OCI-LY1 (cell line): Measurements from ENCODE around the gene PRRG1.

ENCODE experiments used
- EZH2 ChIP-seq: fragments of 200-600 bp; sonication (generic), shearing (Covaris generic); IDR thresholded peaks from 2 replicates; pipeline ENCODE4 v1.8.0; 2017; ENCODE audit warnings: borderline replicate concordance, mixed run types, mild to moderate bottlenecking, antibody characterized with exemption, low read length, moderate library complexity, mixed read lengths
- TF ChIP-seq, protein P1 (sequence below): fragments of 200-600 bp; sonication (generic), shearing (Covaris generic); IDR thresholded peaks from 2 replicates; pipeline ENCODE4 v1.5.1; 2017; ENCODE audit warnings: mild to moderate bottlenecking, antibody characterized with exemption, low read length, moderate library complexity, mixed read lengths

DNA sequence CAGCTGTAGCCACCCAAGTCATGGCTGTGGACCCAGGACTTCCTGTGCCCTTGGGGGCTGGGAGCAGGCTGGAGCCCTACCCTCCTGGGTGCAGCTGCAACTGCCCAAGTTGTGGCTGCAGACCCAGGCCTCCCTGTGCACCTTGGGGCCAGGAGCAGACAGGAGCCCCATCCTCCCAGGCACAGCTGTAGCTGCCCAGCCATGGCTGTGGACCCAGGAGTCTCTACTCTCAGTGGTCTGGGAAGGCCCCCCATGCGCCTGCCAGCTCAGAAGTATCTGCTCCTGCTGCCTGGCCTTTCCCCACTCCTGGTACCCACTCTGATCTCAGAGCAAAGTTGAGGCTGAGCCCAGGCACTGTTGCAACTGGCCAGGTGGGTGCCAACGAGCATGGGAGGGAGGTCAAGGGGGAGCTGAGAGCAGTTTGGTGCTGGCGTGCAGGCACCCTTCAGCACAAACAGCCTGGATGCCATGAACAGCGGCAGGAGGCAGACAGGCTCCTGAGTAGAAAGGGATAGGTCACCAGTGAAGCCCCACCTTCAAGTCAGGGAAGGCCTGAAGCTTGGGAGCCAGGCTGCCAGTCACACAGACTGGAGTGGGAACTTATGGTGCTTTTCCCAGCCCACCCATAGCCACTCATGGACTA lies 21.5 kb downstream of the PRRG1 start:
- TF ChIP-seq, protein P1, sequence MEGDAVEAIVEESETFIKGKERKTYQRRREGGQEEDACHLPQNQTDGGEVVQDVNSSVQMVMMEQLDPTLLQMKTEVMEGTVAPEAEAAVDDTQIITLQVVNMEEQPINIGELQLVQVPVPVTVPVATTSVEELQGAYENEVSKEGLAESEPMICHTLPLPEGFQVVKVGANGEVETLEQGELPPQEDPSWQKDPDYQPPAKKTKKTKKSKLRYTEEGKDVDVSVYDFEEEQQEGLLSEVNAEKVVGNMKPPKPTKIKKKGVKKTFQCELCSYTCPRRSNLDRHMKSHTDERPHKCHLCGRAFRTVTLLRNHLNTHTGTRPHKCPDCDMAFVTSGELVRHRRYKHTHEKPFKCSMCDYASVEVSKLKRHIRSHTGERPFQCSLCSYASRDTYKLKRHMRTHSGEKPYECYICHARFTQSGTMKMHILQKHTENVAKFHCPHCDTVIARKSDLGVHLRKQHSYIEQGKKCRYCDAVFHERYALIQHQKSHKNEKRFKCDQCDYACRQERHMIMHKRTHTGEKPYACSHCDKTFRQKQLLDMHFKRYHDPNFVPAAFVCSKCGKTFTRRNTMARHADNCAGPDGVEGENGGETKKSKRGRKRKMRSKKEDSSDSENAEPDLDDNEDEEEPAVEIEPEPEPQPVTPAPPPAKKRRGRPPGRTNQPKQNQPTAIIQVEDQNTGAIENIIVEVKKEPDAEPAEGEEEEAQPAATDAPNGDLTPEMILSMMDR, result no peak
- TF ChIP-seq EZH2, result no peak
